Fibroblast of villous mesenchyme (primary cell): ENCODE measurements around the gene EED. TPM values are rescaled to one million over a fixed set of nuclear protein-coding genes. Genes with fewer than 3 reads are reported as not detected.
A peak's percentile ranks its signal among the peaks of the same experiment; 100 is the strongest.

ENCODE experiments used
- DNase-seq: peaks from one replicate; pipeline ENCODE4 v3.0.0-alpha.2; 2010; ENCODE audit warnings: low read depth
- H3K4me3 ChIP-seq: 2 replicates; pipeline ENCODE4 v1.5.1; 2011; ENCODE audit warnings: low read depth, mild to moderate bottlenecking, low read length
- CTCF ChIP-seq: IDR thresholded peaks from 2 replicates; pipeline ENCODE4 v1.5.1; 2012; ENCODE audit warnings: low read depth, mild to moderate bottlenecking, low read length; ENCODE audit not compliant: insufficient read depth
- total RNA-seq: library from RNA; depleted of rRNA; stranded (reverse); fragments of >200 nt; gene quantifications from 2 replicates; pipeline ENCODE4 v1.2.3, GENCODE V29; 2012

The EED gene
- total RNA-seq, 1 donor = 25.9 TPM

- TF ChIP-seq CTCF = no peak
- H3K4me3 ChIP-seq = no peak overlapping the region
- no peak for DNase-seq
Observed at GRCh38 chr11:86240164-86240563, 4.4 kb upstream of the EED start.

- TF ChIP-seq CTCF = no peak
Observed at GRCh38 chr11:86241956-86242535, 2.5 kb upstream of the EED start.

GRCh38 chr11:86243396-86243795 lies 1.2 kb upstream of the EED start:
- H3K4me3 ChIP-seq = no peak overlapping the region
- TF ChIP-seq CTCF = no peak
- no peak for DNase-seq

More at GRCh38 chr11:86241956-86242535, 2.5 kb upstream of the EED start:
- DNase-seq = no peak
- no peak overlapping the region for H3K4me3 ChIP-seq

- no peak for DNase-seq
- no peak for TF ChIP-seq CTCF
- H3K4me3 ChIP-seq = peak overlapping the region; percentile 93
Observed at GRCh38 chr11:86244063-86244521, 461 bp upstream of the EED start.

GRCh38 chr11:86245369-86246292 lies 1.1 kb downstream of the EED start:
- DNase-seq = peak; percentile 42
- H3K4me3 ChIP-seq = peak overlapping the region; percentile 93
- no peak for TF ChIP-seq CTCF

- H3K4me3 ChIP-seq = peak overlapping the region; percentile 93
- TF ChIP-seq CTCF = no peak
- peak; percentile 8 for DNase-seq
Observed at GRCh38 chr11:86246293-86246675, 1.7 kb downstream of the EED start.

- DNase-seq = no peak
Observed at GRCh38 chr11:86247608-86248007, 3.1 kb downstream of the EED start.

More at GRCh38 chr11:86247608-86248007, 3.1 kb downstream of the EED start:
- H3K4me3 ChIP-seq = no peak overlapping the region
- TF ChIP-seq CTCF = no peak
